HEK293 (cell line): ENCODE results near the gene PRKCE.

ENCODE experiments used
- CTCF ChIA-PET: fragments of 350-600 bp; formaldehyde crosslinking; extraction: SDS; loops from one replicate; lab custom pipeline; 2021; ENCODE audit warnings: antibody characterized with exemption; lab: Yijun Ruan, JAX
- POLR2A ChIA-PET: fragments of 300-600 bp; formaldehyde crosslinking; extraction: SDS; loops from one replicate; lab custom pipeline; 2020; ENCODE audit warnings: antibody characterized with exemption, inconsistent platforms; lab: Yijun Ruan, JAX
- H3K27ac ChIP-seq: fragments of 200-500 bp; sonication (Bioruptor generic); 2 replicates; pipeline ENCODE4 v1.5.1; 2014; ENCODE audit warnings: low read depth, low read length, control low read depth, inconsistent platforms; ENCODE audit errors: extremely low read depth
- H3K36me3 ChIP-seq, 2 experiments: fragments of 200-500 bp in 1 of 2; sonication (Bioruptor generic) in 1 of 2; 1 replicate in 1 of 2; 2 replicates in 1 of 2; pipeline ENCODE4 v1.5.1; 2014 to 2017; ENCODE audit warnings: inconsistent platforms in 2 of 2, low read length in 2 of 2; ENCODE audit not compliant: control insufficient read depth in 2 of 2, insufficient read depth in 1 of 2
- H3K4me1 ChIP-seq: fragments of 200-500 bp; sonication (Bioruptor generic); 2 replicates; pipeline ENCODE4 v1.5.1; 2014; ENCODE audit warnings: mild to moderate bottlenecking, low read length, inconsistent platforms; ENCODE audit not compliant: control insufficient read depth, insufficient read depth
- H3K4me3 ChIP-seq: 2 replicates; pipeline ENCODE4 v1.5.1; 2011; ENCODE audit warnings: low read depth, mild to moderate bottlenecking, control low read depth, low read length, moderate library complexity
- H3K9me3 ChIP-seq: fragments of 200-500 bp; sonication (Bioruptor generic); 2 replicates; pipeline ENCODE4 v1.5.1; 2014; ENCODE audit warnings: low read depth, low read length, inconsistent platforms; ENCODE audit not compliant: control insufficient read depth, insufficient read depth
- AEBP2 ChIP-seq: fragments of 450-650 bp; formaldehyde crosslinking; IDR thresholded peaks from 2 replicates; pipeline ENCODE4 v1.5.1; 2016; ENCODE audit warnings: missing biosample characterization, missing genetic modification characterization, borderline replicate concordance
- GLIS1 ChIP-seq: fragments of 450-650 bp; formaldehyde crosslinking; IDR thresholded peaks from 2 replicates; pipeline ENCODE4 v1.5.1; 2016; ENCODE audit warnings: missing biosample characterization, missing genetic modification characterization
- SP2 ChIP-seq: fragments of 450-650 bp; formaldehyde crosslinking; IDR thresholded peaks from 2 replicates; pipeline ENCODE4 v1.5.1; 2016; ENCODE audit warnings: missing biosample characterization, missing genetic modification characterization
- TSHZ1 ChIP-seq: fragments of 450-650 bp; formaldehyde crosslinking; IDR thresholded peaks from 2 replicates; pipeline ENCODE4 v1.5.1; 2016; ENCODE audit warnings: missing biosample characterization, missing genetic modification characterization, borderline replicate concordance
- YY2 ChIP-seq: fragments of 450-650 bp; formaldehyde crosslinking; IDR thresholded peaks from 2 replicates; pipeline ENCODE4 v1.5.1; 2016; ENCODE audit warnings: missing biosample characterization, missing genetic modification characterization
- ZBTB1 ChIP-seq: fragments of 450-650 bp; formaldehyde crosslinking; IDR thresholded peaks from 2 replicates; pipeline ENCODE4 v1.5.1; 2016; ENCODE audit warnings: missing biosample characterization, missing genetic modification characterization
- ZBTB11 ChIP-seq: fragments of 450-650 bp; formaldehyde crosslinking; conservative IDR thresholded peaks from 2 replicates; pipeline ENCODE4 v1.5.1; 2016; ENCODE audit warnings: low read depth, missing biosample characterization, missing genetic modification characterization
- ZFHX2 ChIP-seq: fragments of 450-650 bp; formaldehyde crosslinking; conservative IDR thresholded peaks from 2 replicates; pipeline ENCODE4 v1.5.1; 2016; ENCODE audit warnings: missing biosample characterization, missing genetic modification characterization
- ZNF114 ChIP-seq: fragments of 450-650 bp; formaldehyde crosslinking; IDR thresholded peaks from 2 replicates; pipeline ENCODE4 v1.5.0; 2017; ENCODE audit warnings: missing biosample characterization, missing genetic modification characterization
- ZNF138 ChIP-seq: fragments of 450-650 bp; formaldehyde crosslinking; IDR thresholded peaks from 2 replicates; pipeline ENCODE4 v1.5.1; 2016; ENCODE audit warnings: missing biosample characterization, missing genetic modification characterization, borderline replicate concordance
- ZNF16 ChIP-seq: fragments of 450-650 bp; formaldehyde crosslinking; IDR thresholded peaks from 2 replicates; pipeline ENCODE4 v1.5.1; 2016; ENCODE audit warnings: low read depth, missing biosample characterization, missing genetic modification characterization
- ZNF221 ChIP-seq: fragments of 450-650 bp; formaldehyde crosslinking; IDR thresholded peaks from 2 replicates; pipeline ENCODE4 v1.5.1; 2017; ENCODE audit warnings: missing biosample characterization, missing genetic modification characterization, borderline replicate concordance
- ZNF223 ChIP-seq: fragments of 450-650 bp; formaldehyde crosslinking; IDR thresholded peaks from 2 replicates; pipeline ENCODE4 v1.5.1; 2016; ENCODE audit warnings: missing biosample characterization, missing genetic modification characterization
- ZNF24 ChIP-seq: fragments of 450-650 bp; formaldehyde crosslinking; IDR thresholded peaks from 2 replicates; pipeline ENCODE4 v1.5.1; 2016; ENCODE audit warnings: missing biosample characterization, missing genetic modification characterization
- ZNF514 ChIP-seq: fragments of 450-650 bp; formaldehyde crosslinking; IDR thresholded peaks from 2 replicates; pipeline ENCODE4 v1.5.1; 2016; ENCODE audit warnings: missing biosample characterization, missing genetic modification characterization
- ZNF521 ChIP-seq: fragments of 450-650 bp; formaldehyde crosslinking; IDR thresholded peaks from 2 replicates; pipeline ENCODE4 v1.5.1; 2017; ENCODE audit warnings: missing biosample characterization, mild to moderate bottlenecking, missing genetic modification characterization
- ZNF561 ChIP-seq: fragments of 450-650 bp; IDR thresholded peaks from 2 replicates; pipeline ENCODE4 v1.5.1; 2018; ENCODE audit warnings: missing biosample characterization, missing genetic modification characterization, borderline replicate concordance
- ZNF677 ChIP-seq: fragments of 450-650 bp; IDR thresholded peaks from 2 replicates; pipeline ENCODE4 v1.5.0; 2018; ENCODE audit warnings: missing biosample characterization, mild to moderate bottlenecking, missing genetic modification characterization, moderate library complexity
- ZSCAN23 ChIP-seq: fragments of 450-650 bp; formaldehyde crosslinking; IDR thresholded peaks from 2 replicates; pipeline ENCODE4 v1.5.1; 2016; ENCODE audit warnings: missing biosample characterization, missing genetic modification characterization
- TF ChIP-seq, protein P1 (sequence below): fragments of 450-650 bp; formaldehyde crosslinking; IDR thresholded peaks from 2 replicates; pipeline ENCODE4 v1.5.1; 2016; ENCODE audit warnings: missing biosample characterization, missing genetic modification characterization, low read depth
- TF ChIP-seq, protein P2 (sequence below): fragments of 450-650 bp; formaldehyde crosslinking; IDR thresholded peaks from 2 replicates; pipeline ENCODE4 v1.5.1; 2017; ENCODE audit warnings: missing biosample characterization, mild to moderate bottlenecking, missing genetic modification characterization, moderate library complexity

PRKCE gene

DNA sequence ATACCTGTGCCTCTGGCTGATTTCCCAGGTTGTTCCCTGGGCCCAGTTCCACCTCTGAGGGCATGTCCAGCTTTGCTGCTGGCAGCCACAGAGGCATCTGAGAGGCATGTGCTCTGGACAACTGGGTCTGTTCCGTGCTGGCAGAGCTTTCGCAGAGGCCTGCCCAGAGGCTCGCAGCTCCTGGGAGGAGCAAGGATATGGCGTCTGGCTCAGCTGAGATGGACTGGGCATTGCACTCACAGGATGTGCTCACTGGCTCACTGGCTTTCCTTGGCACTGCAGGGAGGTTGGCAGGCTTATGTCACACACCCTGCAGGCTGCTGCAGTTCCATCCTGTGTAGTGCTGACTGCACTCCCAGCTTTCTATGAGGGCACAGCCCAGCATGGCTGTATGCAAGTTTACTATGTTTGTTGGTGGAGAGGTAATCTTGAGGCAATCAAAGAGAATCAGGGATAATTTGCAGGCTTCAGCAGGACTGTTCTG, 172.3 kb downstream of the PRKCE start:
- Histone ChIP-seq H3K4me3 (no peak overlapping the region), H3K9me3 (no peaks in the 10 kb centered on the region), H3K27ac (no peak overlapping the region; the same call in 1 of the 2 replicates), H3K36me3 (no peaks in the 10 kb centered on the region), H3K4me1 (peaks cover 7% of the 10 kb centered on the region)
- ChIA-PET CTCF (interaction anchor here (0.6 kb wide), 1 partner anchor 239 kb away, joined by 4 read pairs; no protein-coding TSS in a partner anchor), POLR2A (no interaction called here)
- TF ChIP-seq, protein P1, sequence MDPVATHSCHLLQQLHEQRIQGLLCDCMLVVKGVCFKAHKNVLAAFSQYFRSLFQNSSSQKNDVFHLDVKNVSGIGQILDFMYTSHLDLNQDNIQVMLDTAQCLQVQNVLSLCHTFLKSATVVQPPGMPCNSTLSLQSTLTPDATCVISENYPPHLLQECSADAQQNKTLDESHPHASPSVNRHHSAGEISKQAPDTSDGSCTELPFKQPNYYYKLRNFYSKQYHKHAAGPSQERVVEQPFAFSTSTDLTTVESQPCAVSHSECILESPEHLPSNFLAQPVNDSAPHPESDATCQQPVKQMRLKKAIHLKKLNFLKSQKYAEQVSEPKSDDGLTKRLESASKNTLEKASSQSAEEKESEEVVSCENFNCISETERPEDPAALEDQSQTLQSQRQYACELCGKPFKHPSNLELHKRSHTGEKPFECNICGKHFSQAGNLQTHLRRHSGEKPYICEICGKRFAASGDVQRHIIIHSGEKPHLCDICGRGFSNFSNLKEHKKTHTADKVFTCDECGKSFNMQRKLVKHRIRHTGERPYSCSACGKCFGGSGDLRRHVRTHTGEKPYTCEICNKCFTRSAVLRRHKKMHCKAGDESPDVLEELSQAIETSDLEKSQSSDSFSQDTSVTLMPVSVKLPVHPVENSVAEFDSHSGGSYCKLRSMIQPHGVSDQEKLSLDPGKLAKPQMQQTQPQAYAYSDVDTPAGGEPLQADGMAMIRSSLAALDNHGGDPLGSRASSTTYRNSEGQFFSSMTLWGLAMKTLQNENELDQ (tag by site-specific recombination), result no peak
- no peak for TF ChIP-seq YY2 (tag by site-specific recombination)
- TF ChIP-seq ZBTB1, result no peak
- TF ChIP-seq SP2 (tag by site-specific recombination), result no peak
- TF ChIP-seq ZNF16 (tag by site-specific recombination), result no peak
- TF ChIP-seq ZNF221, result no peak
- TF ChIP-seq, all 188 proteins: peak for 0

DNA sequence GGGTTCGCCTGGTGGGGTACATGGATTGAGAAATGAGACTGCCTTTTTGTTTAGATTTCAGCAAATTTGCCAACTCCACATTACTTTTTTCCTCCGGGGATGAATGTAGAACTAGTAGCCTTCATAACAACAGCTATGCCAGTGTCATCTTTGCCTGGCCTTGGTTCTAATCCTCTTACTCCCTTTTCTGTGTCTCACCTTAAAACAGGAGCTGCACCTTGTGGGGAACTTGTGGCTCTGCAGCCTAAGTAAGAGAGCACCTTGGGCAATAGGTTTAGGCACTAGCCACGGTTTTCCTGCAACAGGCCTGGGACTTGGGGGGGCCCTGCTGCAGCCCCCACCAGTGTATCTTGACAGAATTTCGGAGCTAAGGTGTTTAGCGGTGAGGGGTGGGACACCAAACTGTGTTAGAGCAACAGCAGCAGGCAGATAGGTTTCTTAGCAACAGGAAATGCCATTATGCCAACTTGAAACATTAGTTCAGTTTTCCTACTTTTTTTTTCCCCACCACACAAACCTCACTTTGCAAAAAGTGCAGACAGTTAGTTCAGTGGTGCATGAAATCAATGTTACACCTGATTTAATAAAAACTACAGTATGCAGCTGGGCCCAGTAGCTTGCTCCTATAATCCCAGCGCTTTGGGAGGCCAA, 173.7 kb downstream of the PRKCE start:
- H3K36me3 ChIP-seq, result no peaks in the 10 kb centered on the region
- TF ChIP-seq ZNF677 (tag by site-specific recombination), result no peak
- no peak for TF ChIP-seq ZNF514 (tag by site-specific recombination)
- no peak for TF ChIP-seq TSHZ1 (tag by site-specific recombination)
- no peak for TF ChIP-seq ZNF138 (tag by site-specific recombination)
- TF ChIP-seq ZFHX2 (tag by site-specific recombination), result no peak
- TF ChIP-seq, protein P2, sequence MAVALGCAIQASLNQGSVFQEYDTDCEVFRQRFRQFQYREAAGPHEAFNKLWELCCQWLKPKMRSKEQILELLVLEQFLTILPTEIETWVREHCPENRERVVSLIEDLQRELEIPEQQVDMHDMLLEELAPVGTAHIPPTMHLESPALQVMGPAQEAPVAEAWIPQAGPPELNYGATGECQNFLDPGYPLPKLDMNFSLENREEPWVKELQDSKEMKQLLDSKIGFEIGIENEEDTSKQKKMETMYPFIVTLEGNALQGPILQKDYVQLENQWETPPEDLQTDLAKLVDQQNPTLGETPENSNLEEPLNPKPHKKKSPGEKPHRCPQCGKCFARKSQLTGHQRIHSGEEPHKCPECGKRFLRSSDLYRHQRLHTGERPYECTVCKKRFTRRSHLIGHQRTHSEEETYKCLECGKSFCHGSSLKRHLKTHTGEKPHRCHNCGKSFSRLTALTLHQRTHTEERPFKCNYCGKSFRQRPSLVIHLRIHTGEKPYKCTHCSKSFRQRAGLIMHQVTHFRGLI (tag by site-specific recombination), result no peak
- no peak for TF ChIP-seq ZNF24 (tag by site-specific recombination)
- no peak for TF ChIP-seq ZNF561 (tag by site-specific recombination)
- TF ChIP-seq ZNF114 (tag by site-specific recombination), result no peak
- no peak for TF ChIP-seq ZBTB11 (tag by site-specific recombination)
- TF ChIP-seq ZNF521 (tag by site-specific recombination), result no peak
- TF ChIP-seq AEBP2 (tag by site-specific recombination), result no peak
- TF ChIP-seq ZSCAN23 (tag by site-specific recombination), result no peak
- no peak for TF ChIP-seq ZNF223 (tag by site-specific recombination)
- no peak for TF ChIP-seq GLIS1 (tag by site-specific recombination)

More for the DNA sequence above, 173.7 kb downstream of the PRKCE start:
- H3K9me3 ChIP-seq, result no peaks in the 10 kb centered on the region
- ChIA-PET CTCF (interaction anchor here (0.6 to 0.7 kb wide), 3 partner anchors 44 to 920 kb away, joined by 3 read pairs; no protein-coding TSS in a partner anchor), POLR2A (no interaction called here)
- peaks cover 7% of the 10 kb centered on the region for H3K4me1 ChIP-seq
- H3K27ac ChIP-seq, result no peak overlapping the region
- no peak overlapping the region for H3K4me3 ChIP-seq
